A549 (cell line): ENCODE measurements around the gene CPLX1. TPM values are rescaled to one million over a fixed set of nuclear protein-coding genes. Genes with fewer than 3 reads are reported as not detected.
A peak's percentile ranks its signal among the peaks of the same experiment; 100 is the strongest.

Experiments
- ATAC-seq, 2 experiments: fragments of 200-7000 bp in 1 of 2; fragments of >200 bp in 1 of 2; cut with Nextera tagmentation in 1 of 2; cut with Tn5 transposase in 1 of 2; 3 replicates each; pipeline versions ENCODE4 v1.8.0 to v1.9.1; 2018 to 2020; ENCODE audit warnings: mild to moderate bottlenecking in 1 of 2, moderate library complexity in 1 of 2
- CTCF ChIA-PET: fragments of 300-600 bp; sonication (Branson Sonifier 250); formaldehyde crosslinking; extraction: SDS; loops from one replicate; lab custom pipeline; 2021; ENCODE audit warnings: antibody characterized with exemption, inconsistent platforms; lab: Yijun Ruan, JAX
- POLR2A ChIA-PET: fragments of 350-600 bp; formaldehyde crosslinking; extraction: SDS; loops from one replicate; lab custom pipeline; 2021; ENCODE audit warnings: antibody characterized with exemption, inconsistent platforms; lab: Yijun Ruan, JAX
- DNase-seq, 2 experiments: peaks; one replicate each; pipeline versions ENCODE4 v3.0.0 to v3.0.0-alpha.2; 2011 to 2016; ENCODE audit warnings: low read depth in 1 of 2, low spot score in 1 of 2
- FAIRE-seq: peaks from 2 replicates; lab custom pipeline; 2011; peaks lifted over from hg19 to GRCh38; lab: Jason Lieb, UNC
- H3K27ac ChIP-seq, 2 experiments: fragments of >200 bp; sonication (Bioruptor Twin); formaldehyde crosslinking; 3 replicates each; pipeline ENCODE4 v1.5.1; 2016 to 2017
- H3K4me1 ChIP-seq: fragments of >200 bp; sonication (Bioruptor Twin); formaldehyde crosslinking; 3 replicates; pipeline ENCODE4 v1.6.1; 2016
- H3K4me2 ChIP-seq: fragments of >200 bp; sonication (Bioruptor Twin); formaldehyde crosslinking; 3 replicates; pipeline ENCODE4 v1.6.1; 2016
- H3K4me3 ChIP-seq: fragments of >200 bp; sonication (Bioruptor Twin); formaldehyde crosslinking; 3 replicates; pipeline ENCODE4 v1.5.1; 2016
- H3K9me3 ChIP-seq: fragments of >200 bp; sonication (Bioruptor Twin); formaldehyde crosslinking; 3 replicates; pipeline ENCODE4 v1.6.1; 2016
- CBX2 ChIP-seq: fragments of 200-600 bp; sonication (generic); IDR thresholded peaks from 2 replicates; pipeline ENCODE4 v1.6.1; 2016; ENCODE audit warnings: low read depth, mild to moderate bottlenecking, borderline replicate concordance
- CBX8 ChIP-seq: fragments of 200-600 bp; sonication (generic); IDR thresholded peaks from 2 replicates; pipeline ENCODE4 v1.6.1; 2016
- CEBPB ChIP-seq, 2 experiments: fragments of >200 bp in 1 of 2; sonication (Bioruptor Twin) in 1 of 2; formaldehyde crosslinking in 1 of 2; IDR thresholded peaks; 2 replicates each; pipeline ENCODE4 v1.6.1; 2012 to 2016
- CTCF ChIP-seq: fragments of >200 bp; sonication (Bioruptor Twin); formaldehyde crosslinking; IDR thresholded peaks from 3 replicates; pipeline ENCODE4 v1.5.1; 2016
- EHMT2 ChIP-seq: fragments of 200-600 bp; sonication (generic); IDR thresholded peaks from 2 replicates; pipeline ENCODE4 v1.6.1; 2016; ENCODE audit warnings: antibody characterized with exemption, low read depth, mild to moderate bottlenecking, moderate library complexity
- ELK1 ChIP-seq: fragments of 150-350 bp; IDR thresholded peaks from 2 replicates; pipeline ENCODE4 v1.6.1; 2014; ENCODE audit warnings: low read depth, mild to moderate bottlenecking, low read length
- FOXS1 ChIP-seq: fragments of 250-450 bp; sonication (Bioruptor Pico); IDR thresholded peaks from 2 replicates; pipeline ENCODE4 v1.5.0; 2020; ENCODE audit warnings: mild to moderate bottlenecking, moderate library complexity
- HDAC2 ChIP-seq: fragments of 200-600 bp; sonication (generic); IDR thresholded peaks from 2 replicates; pipeline ENCODE4 v1.6.1; 2016
- HEYL ChIP-seq: fragments of 250-450 bp; sonication (Bioruptor Pico); IDR thresholded peaks from 2 replicates; pipeline ENCODE4 v1.8.0; 2021; ENCODE audit warnings: mild to moderate bottlenecking, moderate library complexity
- HMGXB4 ChIP-seq: fragments of 250-450 bp; sonication (Bioruptor Pico); IDR thresholded peaks from 2 replicates; pipeline ENCODE4 v1.5.0; 2021; ENCODE audit warnings: mild to moderate bottlenecking, moderate library complexity, borderline replicate concordance
- KDM1A ChIP-seq: fragments of 200-600 bp; sonication (generic); IDR thresholded peaks from 2 replicates; pipeline ENCODE4 v1.6.1; 2016; ENCODE audit warnings: low read depth, mild to moderate bottlenecking
- MAFK ChIP-seq: fragments of 450-650 bp; IDR thresholded peaks from 2 replicates; pipeline ENCODE4 v1.6.1; 2014; ENCODE audit not compliant: partially characterized antibody
- POLR2AphosphoS2 ChIP-seq: conservative IDR thresholded peaks from 2 replicates; pipeline ENCODE4 v1.6.1; 2012; ENCODE audit warnings: low read length, improper control_type of control experiment, inconsistent platforms
- REST ChIP-seq: fragments of 200-600 bp; sonication (generic); IDR thresholded peaks from 2 replicates; pipeline ENCODE4 v1.6.1; 2016; ENCODE audit warnings: antibody characterized with exemption, mild to moderate bottlenecking, moderate library complexity
- RFX5 ChIP-seq: fragments of 450-650 bp; IDR thresholded peaks from 2 replicates; pipeline ENCODE4 v1.7.1; 2014; ENCODE audit warnings: antibody characterized with exemption, mild to moderate bottlenecking, moderate library complexity
- TP53 ChIP-seq: fragments of 250-450 bp; sonication (Bioruptor Pico); IDR thresholded peaks from 2 replicates; pipeline ENCODE4 v1.5.0; 2021; ENCODE audit warnings: mild to moderate bottlenecking, moderate library complexity
- ZC3H11A ChIP-seq: fragments of 450-650 bp; IDR thresholded peaks from 2 replicates; pipeline ENCODE4 v1.6.1; 2014; ENCODE audit warnings: antibody characterized with exemption, mild to moderate bottlenecking
- WGBS: methylation state at CpG from one replicate; pipeline ENCODE4 v1.1.6; 2017; ENCODE audit errors: missing lambda C conversion rate; 5-methylcytosine and 5-hydroxymethylcytosine counted together
- polyA plus RNA-seq, 4 experiments: library from polyadenylated mRNA; depleted of rRNA in 3 of 4; stranded (reverse); fragments of >200 nt; fragmentation: RNase III in 1 of 4; extraction: RNeasy Plus Mini Kit Qiagen cat#74134 plus additional on column Dnase treatment in 1 of 4; gene quantifications; 2 replicates in 3 of 4; 3 replicates in 1 of 4; pipeline ENCODE4 v1.2.3, GENCODE V29; 2011 to 2017

CPLX1 gene
- polyA plus RNA-seq, 2 of the 4 experiments (the other 2 are of a cell fraction) = 0.19 to 0.57 TPM

GRCh38 chr4:825063-825970 is 612 bp downstream of the CPLX1 start:
- Histone ChIP-seq H3K4me3 (peak overlapping the region; percentile 43), H3K9me3 (no peaks in the 10 kb centered on the region), H3K4me2 (peak overlapping the region; percentile 94), H3K4me1 (peaks cover 5% of the 10 kb centered on the region; the same call in 1 of the 3 replicates), H3K27ac (0 out of 6 replicates have a peak overlapping the region, but pooled peaks of 1 of the 2 experiments have one; percentile 20)
- 4% methylated on average over 9 of the region's 94 CpGs for WGBS
- no peak for ATAC-seq
- TF ChIP-seq REST = peak; percentile 92
- no peak for TF ChIP-seq EHMT2
- no peak for TF ChIP-seq ZC3H11A
- TF ChIP-seq RFX5 = no peak
- TF ChIP-seq CBX8 = no peak
- no peak for TF ChIP-seq CTCF
- POLR2A ChIA-PET = no interaction called here
- no peak for DNase-seq
- FAIRE-seq = no peak
- CTCF ChIA-PET = no interaction called here

- CTCF ChIA-PET = no interaction called here
- POLR2A ChIA-PET = no interaction called here
- no peak for ATAC-seq
- H3K4me2 ChIP-seq = no peak overlapping the region; the same call in 2 of the 3 replicates
- no peak overlapping the region for H3K27ac ChIP-seq
- H3K4me1 ChIP-seq = peaks cover 5% of the 10 kb centered on the region; the same call in 1 of the 3 replicates
- no peak overlapping the region; the same call in 2 of the 3 replicates for H3K4me3 ChIP-seq
- TF ChIP-seq MAFK (no peak), RFX5 (no peak), POLR2AphosphoS2 (no peak), HEYL (CRISPR knock-in tag) (no peak), KDM1A (no peak), FOXS1 (CRISPR knock-in tag) (no peak), TP53 (CRISPR knock-in tag) (no peak), CBX8 (no peak), CEBPB (IDR thresholded peaks at IDR 0.05) (no peak), HMGXB4 (no peak), CBX2 (no peak), HDAC2 (no peak), ELK1 (no peak)
- DNase-seq = no peak
- H3K9me3 ChIP-seq = no peaks in the 10 kb centered on the region
- FAIRE-seq = no peak
- 18% methylated on average over 5 of the region's 23 CpGs for WGBS
Observed at GRCh38 chr4:824461-825062, 1.4 kb downstream of the CPLX1 start.
